Mesenchymal stem cell (in vitro differentiated cells and primary cell): ENCODE measurements around the gene AADACL3.

Source experiments
- DNase-seq: peaks from one replicate; pipeline ENCODE4 v3.0.0-alpha.2; 2013
- H2AFZ ChIP-seq: one replicate; pipeline ENCODE4 v1.6.1; 2013; ENCODE audit warnings: low read depth, mild to moderate bottlenecking, control low read depth, inconsistent platforms, low read length, moderate library complexity
- H2AK5ac ChIP-seq: 2 replicates; pipeline ENCODE4 v1.6.1; 2013; ENCODE audit warnings: low read length, moderate library complexity, mild to moderate bottlenecking, inconsistent platforms; ENCODE audit not compliant: severe bottlenecking
- H2BK120ac ChIP-seq: one replicate; pipeline ENCODE4 v1.6.1; 2013; ENCODE audit warnings: low read depth, mild to moderate bottlenecking, inconsistent platforms, low read length, moderate library complexity
- H2BK12ac ChIP-seq, 2 experiments: one replicate each; pipeline ENCODE4 v1.6.1; 2013; ENCODE audit warnings: inconsistent platforms in 2 of 2, low read length in 2 of 2, mild to moderate bottlenecking in 2 of 2, moderate library complexity in 2 of 2, control low read depth in 1 of 2
- H2BK15ac ChIP-seq: one replicate; pipeline ENCODE4 v1.6.1; 2013; ENCODE audit warnings: mild to moderate bottlenecking, low read depth, inconsistent platforms; ENCODE audit not compliant: poor library complexity, severe bottlenecking
- H2BK5ac ChIP-seq: 2 replicates; pipeline ENCODE4 v1.6.1; 2013; ENCODE audit warnings: low read depth, mild to moderate bottlenecking, low read length, control low read depth, inconsistent platforms; ENCODE audit not compliant: poor library complexity, severe bottlenecking
- H3K14ac ChIP-seq, 2 experiments: one replicate each; pipeline ENCODE4 v1.6.1; 2013; ENCODE audit warnings: inconsistent platforms in 2 of 2, low read length in 2 of 2, control low read depth in 1 of 2, mild to moderate bottlenecking in 1 of 2, moderate library complexity in 1 of 2
- H3K18ac ChIP-seq, 2 experiments: one replicate each; pipeline ENCODE4 v1.6.1; 2013; ENCODE audit warnings: inconsistent platforms in 2 of 2, low read length in 2 of 2, control low read depth in 1 of 2, low read depth in 1 of 2, mild to moderate bottlenecking in 1 of 2
- H3K23ac ChIP-seq, 2 experiments: one replicate each; pipeline ENCODE4 v1.6.1; 2013; ENCODE audit warnings: inconsistent platforms in 2 of 2, low read length in 2 of 2, mild to moderate bottlenecking in 2 of 2, moderate library complexity in 2 of 2, control low read depth in 1 of 2
- H3K27ac ChIP-seq: 2 replicates; pipeline ENCODE4 v1.5.1; 2013; ENCODE audit warnings: mild to moderate bottlenecking, moderate library complexity, low read length, control low read depth, inconsistent platforms; ENCODE audit not compliant: poor library complexity, severe bottlenecking
- H3K27me3 ChIP-seq, 2 experiments: 2 replicates each; pipeline versions ENCODE4 v1.6.1 to v1.7.0; 2013; ENCODE audit warnings: low read length in 2 of 2, mild to moderate bottlenecking in 2 of 2, moderate library complexity in 2 of 2, control low read depth in 1 of 2, inconsistent platforms in 1 of 2; ENCODE audit not compliant: control insufficient read depth in 1 of 2, insufficient read depth in 1 of 2
- H3K36me3 ChIP-seq, 2 experiments: 2 replicates each; pipeline versions ENCODE4 v1.6.1 to v1.7.0; 2013; ENCODE audit warnings: low read length in 2 of 2, control low read depth in 1 of 2, inconsistent platforms in 1 of 2, low read depth in 1 of 2, mild to moderate bottlenecking in 1 of 2; ENCODE audit not compliant: insufficient read depth in 2 of 2, control insufficient read depth in 1 of 2
- H3K4ac ChIP-seq, 2 experiments: one replicate each; pipeline ENCODE4 v1.6.1; 2013; ENCODE audit warnings: inconsistent platforms in 2 of 2, low read length in 2 of 2, mild to moderate bottlenecking in 2 of 2, moderate library complexity in 2 of 2, control low read depth in 1 of 2, low read depth in 1 of 2
- H3K4me1 ChIP-seq: 2 replicates; pipeline ENCODE4 v1.6.1; 2013; ENCODE audit warnings: low read depth, low read length, control low read depth; ENCODE audit not compliant: control insufficient read depth, insufficient read depth
- H3K4me2 ChIP-seq: 2 replicates; pipeline ENCODE4 v1.6.1; 2013; ENCODE audit warnings: low read length, mild to moderate bottlenecking, inconsistent platforms; ENCODE audit not compliant: poor library complexity, severe bottlenecking
- H3K4me3 ChIP-seq, 2 experiments: 2 replicates each; pipeline versions ENCODE4 v1.5.1 to v1.7.0; 2013; ENCODE audit warnings: low read length in 2 of 2, mild to moderate bottlenecking in 2 of 2, control low read depth in 1 of 2, low read depth in 1 of 2; ENCODE audit not compliant: insufficient read depth in 1 of 2
- H3K79me1 ChIP-seq: replicated peaks from 2 replicates; pipeline ENCODE4 v1.6.1; 2013; ENCODE audit warnings: mild to moderate bottlenecking, control low read depth, low read length, inconsistent platforms; ENCODE audit not compliant: poor library complexity, severe bottlenecking
- H3K9ac ChIP-seq: 2 replicates; pipeline ENCODE4 v1.7.0; 2013; ENCODE audit warnings: mild to moderate bottlenecking, low read length, moderate library complexity
- H3K9me3 ChIP-seq: 2 replicates; pipeline ENCODE4 v1.7.0; 2013; ENCODE audit warnings: mild to moderate bottlenecking, low read length; ENCODE audit not compliant: control insufficient read depth
- H4K8ac ChIP-seq: one replicate; pipeline ENCODE4 v1.6.1; 2013; ENCODE audit warnings: inconsistent platforms, mild to moderate bottlenecking, low read length, moderate library complexity
- H4K91ac ChIP-seq: one replicate; pipeline ENCODE4 v1.6.1; 2013; ENCODE audit warnings: mild to moderate bottlenecking, low read length, inconsistent platforms
- whole genome bisulfite sequencing: methylation state at CpG from one replicate; pipeline ENCODE4 v1.1.7; 2013; ENCODE audit warnings: mixed read lengths; 5-methylcytosine and 5-hydroxymethylcytosine counted together

Gene AADACL3

GRCh38 chr1:12756768-12757413 lies 41.0 kb downstream of the AADACL3 start:
- H3K27me3 ChIP-seq = peaks cover 0 to 23% of the 10 kb centered on the region in 2 experiments
- H4K91ac ChIP-seq = no peak overlapping the region
- H3K27ac ChIP-seq = no peak overlapping the region
- H2BK5ac ChIP-seq = no peak overlapping the region
- H3K18ac ChIP-seq = no peak overlapping the region
- no peaks in the 10 kb centered on the region for H3K79me1 ChIP-seq
- WGBS = 75% methylated on average over 6 of the region's 6 CpGs
- H3K4ac ChIP-seq = no peak overlapping the region
- H4K8ac ChIP-seq = no peak overlapping the region
- no peak overlapping the region for H2AFZ ChIP-seq
- H3K9ac ChIP-seq = no peak overlapping the region
- no peak for DNase-seq
- no peak overlapping the region for H3K14ac ChIP-seq
- H3K36me3 ChIP-seq = no peaks in the 10 kb centered on the region
- no peak overlapping the region for H3K4me3 ChIP-seq
- no peak overlapping the region for H2AK5ac ChIP-seq
- H3K4me2 ChIP-seq = no peak overlapping the region
- H2BK15ac ChIP-seq = no peak overlapping the region
- H3K9me3 ChIP-seq = no peaks in the 10 kb centered on the region
- H3K4me1 ChIP-seq = no peaks in the 10 kb centered on the region
- no peak overlapping the region for H2BK120ac ChIP-seq
- no peak overlapping the region for H2BK12ac ChIP-seq
- H3K23ac ChIP-seq = no peak overlapping the region

GRCh38 chr1:12757836-12758235 lies 41.9 kb downstream of the AADACL3 start:
- Histone ChIP-seq H3K4me1 (no peaks in the 10 kb centered on the region), H3K36me3 (no peaks in the 10 kb centered on the region), H3K9me3 (no peaks in the 10 kb centered on the region), H2BK120ac (no peak overlapping the region), H4K91ac (no peak overlapping the region), H3K27me3 (peaks cover 0 to 20% of the 10 kb centered on the region in 2 experiments), H3K9ac (no peak overlapping the region), H3K4ac (no peak overlapping the region), H3K4me2 (no peak overlapping the region), H3K79me1 (no peaks in the 10 kb centered on the region), H3K23ac (no peak overlapping the region), H2BK15ac (no peak overlapping the region), H2AFZ (no peak overlapping the region), H3K4me3 (no peak overlapping the region), H4K8ac (no peak overlapping the region), H2BK5ac (no peak overlapping the region), H2BK12ac (no peak overlapping the region), H3K18ac (no peak overlapping the region), H3K27ac (no peak overlapping the region), H3K14ac (no peak overlapping the region), H2AK5ac (no peak overlapping the region)
- 69% methylated on average over 6 of the region's 6 CpGs for WGBS
- DNase-seq = no peak

GRCh38 chr1:12760256-12760795 lies 44.4 kb downstream of the AADACL3 start:
- Histone ChIP-seq H3K36me3 (no peaks in the 10 kb centered on the region), H2BK120ac (no peak overlapping the region), H2BK15ac (no peak overlapping the region), H2AK5ac (no peak overlapping the region), H3K79me1 (no peaks in the 10 kb centered on the region), H3K14ac (no peak overlapping the region), H3K23ac (no peak overlapping the region), H4K91ac (no peak overlapping the region), H3K4me3 (no peak overlapping the region), H3K18ac (no peak overlapping the region), H3K27me3 (peaks cover 0 to 28% of the 10 kb centered on the region in 2 experiments), H3K4me1 (no peaks in the 10 kb centered on the region), H3K4me2 (no peak overlapping the region), H3K27ac (no peak overlapping the region), H2BK5ac (no peak overlapping the region), H2BK12ac (no peak overlapping the region), H3K9ac (no peak overlapping the region), H3K4ac (no peak overlapping the region), H4K8ac (no peak overlapping the region), H2AFZ (no peak overlapping the region), H3K9me3 (no peaks in the 10 kb centered on the region)
- 61% methylated on average over 7 of the region's 7 CpGs for WGBS
- DNase-seq = no peak

GRCh38 chr1:12761781-12762180 lies 45.9 kb downstream of the AADACL3 start:
- no peak for DNase-seq
- no peak overlapping the region for H2AK5ac ChIP-seq

More at GRCh38 chr1:12761781-12762180, 45.9 kb downstream of the AADACL3 start:
- no peak overlapping the region for H3K9ac ChIP-seq
- H3K27ac ChIP-seq = no peak overlapping the region
- no peak overlapping the region for H2AFZ ChIP-seq
- no peak overlapping the region for H3K4me2 ChIP-seq
- H2BK15ac ChIP-seq = no peak overlapping the region
- no peak overlapping the region for H3K14ac ChIP-seq
- no peak overlapping the region for H2BK12ac ChIP-seq
- no peaks in the 10 kb centered on the region for H3K79me1 ChIP-seq
- H3K4ac ChIP-seq = no peak overlapping the region
- no peak overlapping the region for H4K8ac ChIP-seq
- no peak overlapping the region for H3K4me3 ChIP-seq
- H3K23ac ChIP-seq = no peak overlapping the region
- H3K36me3 ChIP-seq = no peaks in the 10 kb centered on the region
- no peak overlapping the region for H4K91ac ChIP-seq
- no peaks in the 10 kb centered on the region for H3K4me1 ChIP-seq
- no peak overlapping the region for H2BK120ac ChIP-seq
- peaks cover 0 to 29% of the 10 kb centered on the region in 2 experiments for H3K27me3 ChIP-seq
- WGBS = 88% methylated on average over 5 of the region's 5 CpGs
- no peaks in the 10 kb centered on the region for H3K9me3 ChIP-seq
- no peak overlapping the region for H3K18ac ChIP-seq
- H2BK5ac ChIP-seq = no peak overlapping the region
